Uterus (tissue), 4 donors: ENCODE results near the gene UNC13B. TPM values are rescaled to one million over a fixed set of nuclear protein-coding genes. Genes with fewer than 3 reads are reported as not detected.

Experiments used
- DNase-seq, 2 donors: peaks; one replicate each; pipeline ENCODE4 v3.0.0-alpha.2; 2019 to 2020
- H3K27ac ChIP-seq, 2 donors: fragments of 200-600 bp; sonication (generic); 1 replicate in 1 of 2; 2 replicates in 1 of 2; pipeline ENCODE4 v1.5.1; 2016 to 2018
- H3K27me3 ChIP-seq, 2 donors: fragments of 200-600 bp; sonication (generic); one replicate each; pipeline ENCODE4 v1.5.1; 2018 to 2019; ENCODE audit warnings: control low read depth in 1 of 2
- H3K36me3 ChIP-seq, 2 donors: fragments of 200-600 bp; sonication (generic); one replicate each; pipeline ENCODE4 v1.5.1; 2019; ENCODE audit warnings: control low read depth in 1 of 2
- H3K4me1 ChIP-seq, 2 donors: fragments of 200-600 bp; sonication (generic); one replicate each; pipeline ENCODE4 v1.5.1; 2018 to 2019; ENCODE audit warnings: control low read depth in 1 of 2
- H3K4me3 ChIP-seq, 2 donors: fragments of 200-600 bp; sonication (generic); 1 replicate in 1 of 2; 2 replicates in 1 of 2; pipeline ENCODE4 v1.5.1; 2018 to 2019; ENCODE audit warnings: mild to moderate bottlenecking in 1 of 2
- H3K9me3 ChIP-seq, 2 donors: fragments of 200-600 bp; sonication (generic); one replicate each; pipeline ENCODE4 v1.5.1; 2019; ENCODE audit warnings: control low read depth in 1 of 2
- POLR2A ChIP-seq, 2 donors: fragments of 450-650 bp; IDR thresholded peaks; one replicate each; pipeline ENCODE4 v1.6.1; 2016; ENCODE audit warnings: antibody characterized with exemption in 2 of 2, mild to moderate bottlenecking in 1 of 2, moderate library complexity in 1 of 2
- intact Hi-C: fragments of 100-400 bp; cut with DNase I; formaldehyde crosslinking; loops from one replicate; pipeline ENCODE4 v1.15.1; 2023; ENCODE audit warnings: low total_unique reads
- total RNA-seq, 4 donors: library from RNA; depleted of rRNA in 3 of 4; stranded (reverse); fragments of >200 nt in 3 of 4; gene quantifications; one replicate each; pipeline versions ENCODE4 v1.1.0 to v1.2.4, GENCODE V29; 2014 to 2023
- TF ChIP-seq, protein P1 (sequence below), 4 experiments: fragments of 200-600 bp in 2 of 4; fragments of 450-650 bp in 2 of 4; sonication (generic) in 2 of 4; IDR thresholded peaks; one replicate each; pipeline ENCODE4 v1.5.1; 2016 to 2019; ENCODE audit warnings: antibody characterized with exemption in 4 of 4, mild to moderate bottlenecking in 2 of 4, moderate library complexity in 1 of 4
- donor health status: DM: yes; HTN: yes; CAD: no.

Gene UNC13B
- total RNA-seq, 4 donors from 2014 or later: 11.2 to 37.1 (median 14.6) TPM

DNA sequence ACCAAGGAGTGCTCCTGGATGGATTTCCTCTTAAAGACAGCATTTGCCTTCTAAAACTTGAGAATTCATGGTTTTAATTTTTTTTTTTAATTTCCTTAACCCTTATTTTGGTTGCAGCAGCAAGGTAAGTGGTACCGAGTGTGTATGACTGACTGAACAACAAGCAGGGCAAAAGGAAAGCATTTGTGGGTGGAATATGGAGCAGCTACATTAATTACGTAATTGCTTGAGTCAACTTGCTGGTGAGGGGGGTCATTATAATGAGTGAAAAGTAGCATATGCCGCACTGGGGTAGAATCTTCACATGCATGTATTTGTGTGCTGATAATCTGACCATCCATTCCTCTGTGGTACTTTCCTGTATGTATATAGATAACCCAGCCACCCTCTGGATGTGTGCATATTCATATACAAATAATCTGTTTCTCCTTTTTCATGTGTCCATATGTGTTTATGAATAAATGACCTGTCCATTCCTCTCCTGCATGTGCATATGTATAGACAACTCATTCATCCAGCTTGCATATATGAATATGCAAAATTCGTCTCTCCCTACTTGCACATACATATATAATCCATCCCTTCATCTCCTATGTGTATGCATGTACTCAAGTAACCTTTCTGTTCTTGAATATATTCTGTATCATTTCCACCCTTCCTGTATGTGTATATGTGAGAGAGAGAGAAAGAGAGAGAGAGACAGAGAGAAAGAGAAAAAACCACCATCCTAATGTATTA is 180.6 kb downstream of the UNC13B start:
- intact Hi-C loops: no loop called here
- Histone ChIP-seq H3K9me3 (no peaks in the 10 kb centered on the region), H3K36me3 (no peaks in the 10 kb centered on the region), H3K4me3 (no peak overlapping the region), H3K4me1 (no peaks in the 10 kb centered on the region), H3K27me3 (no peaks in the 10 kb centered on the region), H3K27ac (no peak overlapping the region)
- TF ChIP-seq, protein P1, sequence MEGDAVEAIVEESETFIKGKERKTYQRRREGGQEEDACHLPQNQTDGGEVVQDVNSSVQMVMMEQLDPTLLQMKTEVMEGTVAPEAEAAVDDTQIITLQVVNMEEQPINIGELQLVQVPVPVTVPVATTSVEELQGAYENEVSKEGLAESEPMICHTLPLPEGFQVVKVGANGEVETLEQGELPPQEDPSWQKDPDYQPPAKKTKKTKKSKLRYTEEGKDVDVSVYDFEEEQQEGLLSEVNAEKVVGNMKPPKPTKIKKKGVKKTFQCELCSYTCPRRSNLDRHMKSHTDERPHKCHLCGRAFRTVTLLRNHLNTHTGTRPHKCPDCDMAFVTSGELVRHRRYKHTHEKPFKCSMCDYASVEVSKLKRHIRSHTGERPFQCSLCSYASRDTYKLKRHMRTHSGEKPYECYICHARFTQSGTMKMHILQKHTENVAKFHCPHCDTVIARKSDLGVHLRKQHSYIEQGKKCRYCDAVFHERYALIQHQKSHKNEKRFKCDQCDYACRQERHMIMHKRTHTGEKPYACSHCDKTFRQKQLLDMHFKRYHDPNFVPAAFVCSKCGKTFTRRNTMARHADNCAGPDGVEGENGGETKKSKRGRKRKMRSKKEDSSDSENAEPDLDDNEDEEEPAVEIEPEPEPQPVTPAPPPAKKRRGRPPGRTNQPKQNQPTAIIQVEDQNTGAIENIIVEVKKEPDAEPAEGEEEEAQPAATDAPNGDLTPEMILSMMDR (IDR thresholded peaks at IDR 0.05): no peak
- TF ChIP-seq POLR2A (IDR thresholded peaks at IDR 0.05): no peak
- DNase-seq: no peak

DNA sequence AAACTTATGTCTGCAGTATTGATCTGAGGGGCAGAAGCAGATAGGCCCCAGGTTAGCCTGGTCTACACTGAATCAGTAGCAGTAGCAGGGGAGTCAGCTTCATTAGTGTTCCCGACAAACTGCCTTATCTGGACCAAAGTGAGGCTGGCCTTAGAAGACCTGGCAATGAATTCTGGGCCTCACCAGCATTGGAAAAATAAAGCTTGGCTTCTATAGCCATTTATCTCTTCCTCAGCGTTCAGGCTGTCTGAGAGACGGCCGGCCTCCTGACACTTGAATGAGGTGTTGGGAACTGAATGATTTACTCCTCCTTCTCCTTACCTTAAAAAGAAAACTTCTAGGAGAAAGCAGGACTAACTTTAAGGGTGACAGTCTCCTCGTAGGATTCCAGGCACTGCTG is 186.3 kb downstream of the UNC13B start:
- Histone ChIP-seq H3K9me3 (no peaks in the 10 kb centered on the region), H3K27ac (no peak overlapping the region), H3K4me3 (no peak overlapping the region), H3K36me3 (no peaks in the 10 kb centered on the region), H3K27me3 (no peaks in the 10 kb centered on the region), H3K4me1 (no peaks in the 10 kb centered on the region)
- TF ChIP-seq POLR2A (IDR thresholded peaks at IDR 0.05): no peak
- TF ChIP-seq, protein P1 (IDR thresholded peaks at IDR 0.05): no peak
- DNase-seq: no peak
- intact Hi-C loops: no loop called here

DNA sequence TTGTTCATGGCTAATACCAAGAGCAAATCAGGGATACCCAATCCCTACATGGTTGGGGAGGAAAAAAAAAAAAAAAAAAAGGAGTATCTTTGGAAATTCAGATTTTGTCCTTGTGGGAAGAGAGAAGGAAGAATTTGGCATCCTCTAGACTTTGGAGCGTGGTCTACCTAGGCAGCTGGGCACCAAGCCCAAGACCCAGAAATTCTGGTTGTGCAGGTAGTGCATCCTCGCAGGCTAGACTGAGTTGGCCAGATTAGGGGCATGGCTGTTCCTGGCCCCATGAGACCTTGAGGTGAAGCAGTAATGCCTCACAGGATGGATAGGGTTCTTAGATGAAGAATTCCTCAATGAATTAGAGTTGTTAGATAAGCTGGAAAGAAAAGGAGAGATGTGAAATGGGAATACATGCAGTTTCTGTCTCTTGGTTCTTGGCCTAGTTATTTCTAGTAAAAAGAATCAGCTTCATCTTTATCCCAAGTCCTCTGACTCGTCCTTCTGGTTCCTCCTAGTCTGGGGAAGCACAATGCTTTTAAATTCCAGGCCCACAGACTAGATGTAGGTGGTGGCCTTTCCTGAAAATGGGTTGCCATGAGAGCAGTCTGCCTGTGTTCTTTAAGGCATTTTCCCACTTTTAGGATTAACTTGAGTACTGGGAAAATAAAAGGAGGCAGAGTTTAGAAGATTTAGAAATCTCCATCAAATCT is 187.6 kb downstream of the UNC13B start:
- H3K4me3 ChIP-seq: no peak overlapping the region
- DNase-seq: no peak
- intact Hi-C loops: no loop called here
- H3K36me3 ChIP-seq: no peaks in the 10 kb centered on the region
- H3K27me3 ChIP-seq: no peaks in the 10 kb centered on the region
- no peaks in the 10 kb centered on the region for H3K4me1 ChIP-seq
- no peak overlapping the region for H3K27ac ChIP-seq
- no peak for TF ChIP-seq POLR2A (IDR thresholded peaks at IDR 0.05)
- TF ChIP-seq, protein P1 (IDR thresholded peaks at IDR 0.05): no peak
- no peaks in the 10 kb centered on the region for H3K9me3 ChIP-seq

DNA sequence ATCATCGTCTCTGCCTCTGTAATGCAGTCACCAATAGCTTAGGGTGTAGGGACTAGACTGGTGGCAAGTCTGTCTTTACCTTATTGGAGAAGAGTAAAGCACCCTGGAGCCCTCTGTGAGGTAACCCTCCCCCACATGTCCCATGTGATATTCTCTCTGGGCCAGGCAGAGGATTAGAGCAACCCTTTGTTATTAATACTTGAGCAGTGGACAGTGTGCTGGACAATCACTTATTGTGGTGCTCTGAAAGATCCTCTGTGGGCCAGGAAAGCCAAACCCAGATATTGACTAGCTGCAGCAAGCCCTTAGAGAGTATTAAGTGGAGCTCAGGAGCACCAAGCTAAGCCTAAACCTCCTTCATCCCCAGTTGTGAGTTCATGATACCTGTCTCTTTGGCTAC is 188.4 kb downstream of the UNC13B start:
- intact Hi-C loops: no loop called here
- Histone ChIP-seq H3K9me3 (no peaks in the 10 kb centered on the region), H3K27ac (no peak overlapping the region), H3K4me1 (no peaks in the 10 kb centered on the region), H3K36me3 (no peaks in the 10 kb centered on the region), H3K27me3 (no peaks in the 10 kb centered on the region), H3K4me3 (no peak overlapping the region)
- DNase-seq: no peak
- no peak for TF ChIP-seq POLR2A (IDR thresholded peaks at IDR 0.05)
- TF ChIP-seq, protein P1 (IDR thresholded peaks at IDR 0.05): no peak

DNA sequence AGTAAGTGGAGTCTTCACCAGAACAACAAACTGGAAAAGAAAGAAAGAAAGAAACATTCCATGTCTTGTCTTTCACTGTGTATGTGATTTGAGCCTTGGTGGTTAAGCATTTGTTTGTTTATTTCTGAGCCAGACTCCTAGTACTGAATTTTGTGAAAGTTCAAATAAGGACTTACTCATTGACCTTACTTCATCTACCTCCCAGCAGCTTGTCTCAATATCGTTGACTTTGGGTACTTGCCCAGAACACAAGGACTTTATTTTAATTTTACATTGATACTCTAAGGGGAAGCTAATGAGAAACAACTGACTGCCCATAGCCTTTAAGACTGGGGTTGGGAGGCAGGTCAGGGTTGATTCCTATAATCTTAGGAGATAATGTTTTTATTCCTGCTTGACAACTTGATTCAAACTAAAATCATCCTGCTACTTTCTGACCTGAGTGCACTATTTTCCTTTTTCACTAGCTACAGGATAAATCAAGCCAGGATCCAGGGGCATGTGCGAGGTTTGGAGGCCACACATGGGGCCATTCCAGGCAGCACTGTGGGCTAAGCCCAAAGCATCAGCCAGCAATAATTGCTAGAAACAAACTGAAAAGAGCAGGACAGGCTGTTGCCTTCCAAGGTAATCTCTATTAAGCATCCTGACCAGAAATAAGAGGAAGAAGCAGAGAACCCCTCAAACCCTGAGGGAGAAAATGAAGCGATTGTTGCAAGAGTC is 189.2 kb downstream of the UNC13B start:
- Histone ChIP-seq H3K27ac (no peak overlapping the region), H3K4me1 (no peaks in the 10 kb centered on the region)

More for the DNA sequence above, 189.2 kb downstream of the UNC13B start:
- no peaks in the 10 kb centered on the region for H3K27me3 ChIP-seq
- TF ChIP-seq POLR2A (IDR thresholded peaks at IDR 0.05): no peak
- TF ChIP-seq, protein P1 (IDR thresholded peaks at IDR 0.05): no peak
- no peaks in the 10 kb centered on the region for H3K36me3 ChIP-seq
- intact Hi-C loops: no loop called here
- H3K9me3 ChIP-seq: no peaks in the 10 kb centered on the region
- no peak for DNase-seq
- no peak overlapping the region for H3K4me3 ChIP-seq
